Neural progenitor cell (in vitro differentiated cells): ENCODE data around the gene KLHL36.

Source experiments
- CTCF ChIP-seq: fragments of 200-600 bp; sonication (generic); IDR thresholded peaks from 2 replicates; pipeline ENCODE4 v1.5.1; 2017; ENCODE audit warnings: antibody characterized with exemption, mild to moderate bottlenecking
- EZH2 ChIP-seq: fragments of 200-600 bp; sonication (generic); IDR thresholded peaks from 2 replicates; pipeline ENCODE4 v1.6.1; 2017; ENCODE audit warnings: antibody characterized with exemption, mild to moderate bottlenecking, moderate library complexity
- EZH2phosphoT487 ChIP-seq: fragments of 200-600 bp; sonication (generic); IDR thresholded peaks from 2 replicates; pipeline ENCODE4 v1.6.1; 2017; ENCODE audit warnings: antibody characterized with exemption

- no peak for TF ChIP-seq EZH2phosphoT487
- no peak for TF ChIP-seq CTCF
- no peak for TF ChIP-seq EZH2
Measured at GRCh38 chr16:84607061-84607460, 41.2 kb upstream of the KLHL36 start.
